Left cardiac atrium (tissue), 4 donors: Measurements from ENCODE around the gene GIGYF2. TPM values are rescaled to one million over a fixed set of nuclear protein-coding genes. Genes with fewer than 3 reads are reported as not detected.
A peak's percentile ranks its signal among the peaks of the same experiment; 100 is the strongest.
"Not testable (repeated sequence)": the region's sequence is repeated elsewhere in the genome, so short reads cannot be mapped to it uniquely, and the experiment has no call there.

ENCODE experiments used
- ATAC-seq, 2 donors: fragments of 200-7000 bp; cut with Tn5 transposase; one replicate each; pipeline ENCODE4 v1.9.1; 2020; ENCODE audit warnings: mild to moderate bottlenecking in 2 of 2, moderate library complexity in 2 of 2
- DNase-seq: peaks from one replicate; pipeline ENCODE4 v3.0.0-alpha.2; 2020
- intact Hi-C, 2 donors: fragments of 100-400 bp; cut with DNase I; formaldehyde crosslinking; loops; one replicate each; pipeline versions ENCODE4 v1.14.1 to v1.15.1; 2022 to 2023
- total RNA-seq, 2 donors: library from RNA; stranded (reverse); fragmentation: NEBNext Ultra II Directional; extraction: Animal tissue kit (Norgen Biotek cat#: 25700); gene quantifications; one replicate each; pipeline ENCODE4 v1.2.1, GENCODE V29; 2021
- donor health status: DM: no; HTN: yes; CAD: no.
- donor health status: DM: no; HTN: yes; CAD: no; lungs with severe emphysema.
- donor health status: DM: yes; HTN: yes; CAD: no.
- donor health status: Dilated cardiomyopathy.

Gene GIGYF2
- total RNA-seq, 2 donors from 2014 or later = 53.5 to 57.4 TPM

GRCh38 chr2:232897598-232898408 is 200.7 kb downstream of the GIGYF2 start:
- DNase-seq (no peak), ATAC-seq (no peak)
- intact Hi-C loops = no loop called here

DNA sequence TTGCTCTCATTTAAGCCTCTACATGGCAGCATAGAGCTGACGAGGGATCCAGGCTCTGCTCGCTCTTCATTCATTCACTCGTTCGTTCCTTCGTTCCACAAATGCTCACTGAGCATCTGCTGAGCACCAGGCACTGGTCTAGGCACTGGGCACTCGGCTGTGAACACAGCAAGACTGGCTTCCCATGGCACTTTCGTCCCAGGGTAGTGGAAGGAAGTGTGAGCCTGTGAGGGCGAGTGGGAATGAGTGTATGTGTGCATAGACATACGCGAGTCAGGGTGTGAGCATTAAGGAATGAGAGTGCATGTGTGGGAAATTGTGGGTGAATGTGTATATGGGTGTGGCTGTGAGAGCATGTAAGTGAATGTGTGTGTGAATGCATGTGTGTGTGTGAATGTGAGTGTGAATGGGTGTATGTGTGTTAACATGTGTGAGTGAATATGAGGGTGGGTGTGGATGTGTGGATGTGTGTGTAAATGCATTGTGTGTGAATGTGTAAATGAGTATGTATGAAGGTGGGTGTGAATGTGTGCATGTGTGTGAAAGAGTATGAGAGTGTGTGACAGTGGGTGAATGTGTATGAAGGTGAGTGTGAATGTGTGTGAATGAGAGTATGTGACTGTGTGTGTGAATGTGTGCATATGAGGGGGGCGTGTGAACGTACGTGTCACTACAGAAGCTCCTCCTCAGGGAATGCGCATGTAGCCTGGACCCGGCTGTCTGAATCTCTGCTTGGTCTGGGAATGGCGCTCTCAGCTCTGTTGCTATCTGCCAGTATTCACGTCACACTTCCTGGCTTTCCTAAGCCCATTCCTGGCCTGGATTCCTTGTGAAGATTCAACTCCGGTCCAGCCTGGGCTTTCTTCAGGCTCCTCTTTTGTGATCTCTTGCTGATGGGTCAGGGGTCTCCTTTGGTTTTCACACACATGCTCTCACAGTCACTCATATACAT is 201.7 kb downstream of the GIGYF2 start:
- ATAC-seq (peak; percentile 51 to 71), DNase-seq (no peak)
- intact Hi-C loops = no loop called here

DNA sequence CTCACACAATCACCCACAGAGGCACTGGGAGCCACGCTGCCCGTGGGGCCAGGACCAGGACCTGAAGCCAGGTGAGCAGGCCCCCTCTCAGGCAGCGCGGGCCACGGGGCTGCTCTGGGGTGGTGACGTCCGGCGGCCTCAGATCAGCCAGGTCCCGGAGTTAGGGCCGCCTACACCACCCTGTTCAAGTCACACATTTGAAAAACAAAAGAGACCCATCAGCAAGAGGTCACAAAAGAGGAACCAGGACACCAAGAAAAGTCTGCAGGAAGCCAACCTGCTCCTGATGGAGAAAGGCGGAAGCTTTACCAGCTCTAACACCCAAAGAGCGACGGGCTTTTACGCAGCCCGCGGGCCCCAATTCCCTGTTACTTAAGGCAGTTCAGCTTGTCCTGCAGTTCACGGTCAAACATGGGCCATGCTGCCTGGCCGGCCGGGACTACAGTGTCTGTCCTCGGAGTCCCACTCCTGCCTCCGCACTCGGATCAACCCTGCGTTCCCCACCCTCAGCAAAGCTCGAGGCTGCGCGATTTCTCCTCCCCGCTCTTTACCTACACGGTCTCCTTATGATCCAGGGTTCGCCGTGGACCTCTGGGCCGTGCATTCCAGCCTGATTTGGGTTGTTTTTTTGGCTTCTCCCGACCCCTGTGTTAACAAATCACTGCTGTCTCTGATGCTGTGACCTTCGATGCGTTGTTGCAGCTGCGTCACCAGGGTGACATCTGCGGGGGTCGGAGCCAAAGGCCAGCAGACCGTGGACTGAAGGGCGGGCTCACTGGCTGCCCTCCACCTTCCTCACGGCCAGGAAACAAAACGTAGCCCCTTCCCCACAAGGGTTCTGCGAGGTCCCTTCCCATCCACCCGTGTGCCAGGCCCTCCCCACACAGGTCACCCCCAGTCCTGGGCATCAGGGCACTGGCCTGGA is 203.9 kb downstream of the GIGYF2 start:
- DNase-seq (no peak), ATAC-seq (no peak)
- intact Hi-C loops = no loop called here

- peak in 1 of 2 donors; percentile 75 for ATAC-seq
- DNase-seq = peak; percentile 43
- intact Hi-C loops = no loop called here
Observed at GRCh38 chr2:232901736-232902578, 204.8 kb downstream of the GIGYF2 start.

DNA sequence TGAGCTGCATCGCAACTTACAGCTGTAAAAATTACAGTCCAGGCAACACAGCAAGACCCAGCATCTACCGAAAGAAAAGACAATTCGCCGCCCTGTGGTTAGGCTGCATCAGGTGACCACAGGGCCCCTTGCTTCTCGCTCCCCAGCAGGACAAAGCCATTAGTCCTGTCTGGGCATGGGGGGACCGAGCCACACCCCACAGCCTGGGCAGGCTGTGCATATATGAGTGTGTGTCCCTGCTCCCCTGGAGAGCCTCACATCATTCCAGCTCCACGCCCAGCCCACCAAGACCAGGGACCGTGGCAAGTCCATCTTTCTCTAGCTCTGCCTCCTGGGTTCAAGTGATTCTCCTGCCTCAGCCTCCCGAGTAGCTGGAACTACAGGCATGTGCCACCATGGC is 206.9 kb downstream of the GIGYF2 start:
- no peak for DNase-seq
- intact Hi-C loops = no loop called here
- ATAC-seq = no peak

GRCh38 chr2:232906867-232907717 is 210.0 kb downstream of the GIGYF2 start:
- ATAC-seq, intact Hi-C loops, DNase-seq: not testable (repeated sequence)

DNA sequence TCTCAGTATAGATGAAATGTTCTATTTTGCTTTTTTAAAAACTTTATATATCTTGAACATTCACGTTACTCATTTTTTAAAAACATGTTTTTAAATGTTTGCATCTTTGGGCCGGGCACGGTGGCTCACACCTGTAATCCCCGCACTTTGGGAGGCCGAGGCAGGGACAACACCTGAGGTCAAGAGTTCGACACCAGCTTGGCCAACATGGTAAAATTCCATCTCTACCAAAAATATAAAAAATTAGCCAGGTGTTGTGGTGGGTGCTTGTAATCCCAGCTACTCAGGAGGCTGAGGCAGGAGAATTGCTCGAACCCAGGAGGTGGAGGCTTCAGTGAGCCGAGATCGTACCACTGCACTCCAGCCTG is 210.6 kb downstream of the GIGYF2 start:
- intact Hi-C loops, ATAC-seq, DNase-seq: not testable (repeated sequence)

- DNase-seq = no peak
- intact Hi-C loops = no loop called here
- ATAC-seq = no peak
Observed at GRCh38 chr2:232908695-232909094, 211.6 kb downstream of the GIGYF2 start.

Other genes with a start within 250 kb of the GIGYF2 start
- gene ALPI, start 241.2 kb upstream of the GIGYF2 start, total RNA-seq = not detected
- gene ECEL1, start 209.5 kb upstream of the GIGYF2 start, total RNA-seq = under 1 TPM; 0.26 to 0.47 TPM
- under 1 TPM in 1 of 2 donors, not detected in 1; 0.16 TPM for gene PRSS56, start 176.9 kb upstream of the GIGYF2 start, total RNA-seq
- under 1 TPM in 1 of 2 donors, not detected in 1; 0.35 TPM for gene CHRND, start 171.2 kb upstream of the GIGYF2 start, total RNA-seq
- gene CHRNG, start 157.6 kb upstream of the GIGYF2 start, total RNA-seq = not detected
- gene TIGD1, start 146.8 kb upstream of the GIGYF2 start, total RNA-seq = 1 to 10 TPM; 2.0 to 2.8 TPM
- gene EIF4E2, start 146.6 kb upstream of the GIGYF2 start, total RNA-seq = 10 to 100 TPM; 45.8 to 48.5 TPM
- gene EFHD1, start 63.7 kb upstream of the GIGYF2 start, total RNA-seq = 10 to 100 TPM; 16.9 to 19.3 TPM
- not detected for gene KCNJ13, start 79.2 kb downstream of the GIGYF2 start, total RNA-seq
- 1 to 10 TPM in 1 of 2 donors, under 1 TPM in 1; 0.77 to 1.2 TPM for gene SNORC, start 172.9 kb downstream of the GIGYF2 start, total RNA-seq